ENCODE measurements around the gene SEMA5A. TPM values are rescaled to one million over a fixed set of nuclear protein-coding genes. Genes with fewer than 3 reads are reported as not detected.

The SEMA5A gene
- total RNA-seq, 1 donor from 2014 or later: 13.8 TPM

GRCh38 chr5:9332026-9332425 lies 213.8 kb downstream of the SEMA5A start:
- Mint-ChIP-seq H3K4me1 (ENCODE audit: low read depth, unreplicated experiment) (peaks cover 9% of the 10 kb centered on the region), H3K9me3 (ENCODE audit: unreplicated experiment) (no peaks in the 10 kb centered on the region), H3K27me3 (ENCODE audit: low read depth, unreplicated experiment) (no peaks in the 10 kb centered on the region), H3K27ac (ENCODE audit: unreplicated experiment) (no peak overlapping the region), H3K4me3 (ENCODE audit: unreplicated experiment) (no peak overlapping the region), H3K36me3 (ENCODE audit: low read depth, unreplicated experiment) (peaks cover 11% of the 10 kb centered on the region)
- Histone ChIP-seq H3K36me3 (ENCODE audit: insufficient read depth, low read length) (no peaks in the 10 kb centered on the region), H3K4me1 (ENCODE audit: insufficient read depth, low read length) (no peaks in the 10 kb centered on the region), H3K9me3 (ENCODE audit: insufficient read depth, low read depth, low read length) (no peaks in the 10 kb centered on the region), H3K27ac (ENCODE audit: low read depth, low read length) (no peak overlapping the region), H3K9ac (ENCODE audit: low read length) (no peak overlapping the region), H4K20me1 (ENCODE audit: insufficient read depth, low read length) (no peaks in the 10 kb centered on the region), H2AFZ (ENCODE audit: low read depth, low read length) (no peak overlapping the region), H3K4me2 (ENCODE audit: low read length) (no peak overlapping the region), H3K27me3 (ENCODE audit: insufficient read depth, low read length) (no peaks in the 10 kb centered on the region), H3K79me2 (ENCODE audit: insufficient read depth, low read length) (no peaks in the 10 kb centered on the region), H3K4me3 (ENCODE audit: insufficient read depth, low read depth, low read length) (no peak overlapping the region)
- no peak for DNase-seq (ENCODE audit: low read depth)
- TF ChIP-seq EZH2 (IDR thresholded peaks at IDR 0.05; ENCODE audit: insufficient read depth, low read length) (no peak), CTCF (IDR thresholded peaks at IDR 0.05; ENCODE audit: insufficient read depth, low read depth, low read length) (no peak)
- FAIRE-seq: no peak

GRCh38 chr5:9331372-9331771 lies 214.5 kb downstream of the SEMA5A start:
- Histone ChIP-seq H3K79me2 (ENCODE audit: insufficient read depth, low read length) (no peaks in the 10 kb centered on the region), H3K4me2 (ENCODE audit: low read length) (no peak overlapping the region), H3K27me3 (ENCODE audit: insufficient read depth, low read length) (no peaks in the 10 kb centered on the region), H4K20me1 (ENCODE audit: insufficient read depth, low read length) (no peaks in the 10 kb centered on the region), H3K4me3 (ENCODE audit: insufficient read depth, low read depth, low read length) (no peak overlapping the region), H3K9ac (ENCODE audit: low read length) (no peak overlapping the region), H3K9me3 (ENCODE audit: insufficient read depth, low read depth, low read length) (no peaks in the 10 kb centered on the region), H2AFZ (ENCODE audit: low read depth, low read length) (no peak overlapping the region), H3K36me3 (ENCODE audit: insufficient read depth, low read length) (no peaks in the 10 kb centered on the region), H3K4me1 (ENCODE audit: insufficient read depth, low read length) (no peaks in the 10 kb centered on the region), H3K27ac (ENCODE audit: low read depth, low read length) (no peak overlapping the region)
- H3K4me3 Mint-ChIP-seq (ENCODE audit: unreplicated experiment): no peak overlapping the region
- H3K27me3 Mint-ChIP-seq (ENCODE audit: low read depth, unreplicated experiment): no peaks in the 10 kb centered on the region
- no peak overlapping the region for H3K27ac Mint-ChIP-seq (ENCODE audit: unreplicated experiment)
- peaks cover 11% of the 10 kb centered on the region for H3K36me3 Mint-ChIP-seq (ENCODE audit: low read depth, unreplicated experiment)
- DNase-seq (ENCODE audit: low read depth) (no peak), FAIRE-seq (no peak)
- peaks cover 9% of the 10 kb centered on the region for H3K4me1 Mint-ChIP-seq (ENCODE audit: low read depth, unreplicated experiment)
- no peaks in the 10 kb centered on the region for H3K9me3 Mint-ChIP-seq (ENCODE audit: unreplicated experiment)
- TF ChIP-seq CTCF (IDR thresholded peaks at IDR 0.05; ENCODE audit: insufficient read depth, low read depth, low read length) (no peak), EZH2 (IDR thresholded peaks at IDR 0.05; ENCODE audit: insufficient read depth, low read length) (no peak)

GRCh38 chr5:9329125-9329524 lies 216.8 kb downstream of the SEMA5A start:
- Mint-ChIP-seq H3K27me3 (ENCODE audit: low read depth, unreplicated experiment) (no peaks in the 10 kb centered on the region), H3K4me1 (ENCODE audit: low read depth, unreplicated experiment) (no peaks in the 10 kb centered on the region), H3K4me3 (ENCODE audit: unreplicated experiment) (no peak overlapping the region), H3K27ac (ENCODE audit: unreplicated experiment) (no peak overlapping the region), H3K36me3 (ENCODE audit: low read depth, unreplicated experiment) (peaks cover 7% of the 10 kb centered on the region), H3K9me3 (ENCODE audit: unreplicated experiment) (no peaks in the 10 kb centered on the region)
- Histone ChIP-seq H3K9me3 (ENCODE audit: insufficient read depth, low read depth, low read length) (no peaks in the 10 kb centered on the region), H3K36me3 (ENCODE audit: insufficient read depth, low read length) (no peaks in the 10 kb centered on the region), H3K27me3 (ENCODE audit: insufficient read depth, low read length) (no peaks in the 10 kb centered on the region), H3K9ac (ENCODE audit: low read length) (no peak overlapping the region), H3K27ac (ENCODE audit: low read depth, low read length) (no peak overlapping the region), H3K4me1 (ENCODE audit: insufficient read depth, low read length) (no peaks in the 10 kb centered on the region), H4K20me1 (ENCODE audit: insufficient read depth, low read length) (no peaks in the 10 kb centered on the region), H3K79me2 (ENCODE audit: insufficient read depth, low read length) (no peaks in the 10 kb centered on the region), H2AFZ (ENCODE audit: low read depth, low read length) (no peak overlapping the region), H3K4me2 (ENCODE audit: low read length) (no peak overlapping the region), H3K4me3 (ENCODE audit: insufficient read depth, low read depth, low read length) (no peak overlapping the region)
- FAIRE-seq (no peak), DNase-seq (ENCODE audit: low read depth) (no peak)
- no peak for TF ChIP-seq EZH2 (IDR thresholded peaks at IDR 0.05; ENCODE audit: insufficient read depth, low read length)
- no peak for TF ChIP-seq CTCF (IDR thresholded peaks at IDR 0.05; ENCODE audit: insufficient read depth, low read depth, low read length)

Data from astrocyte (in vitro differentiated cells and primary cell).